GM13977 (cell line): ENCODE data around the gene MYO10.
"Not testable (repeated sequence)": the region's sequence is repeated elsewhere in the genome, so short reads cannot be mapped to it uniquely, and the experiment has no call there.

Experiments used
- DNase-seq: peaks from one replicate; pipeline ENCODE4 v3.0.0; 2012; ENCODE audit warnings: low spot score
- in situ Hi-C: fragments of 300-500 bp; cut with MboI; formaldehyde crosslinking; loops from one replicate; pipeline ENCODE4 v1.12.0; 2022; ENCODE audit warnings: low sequenced_read_pairs, low pct_unique_long_range_greater_than_20kb, mixed read lengths, inconsistent platforms; ENCODE audit not compliant: unreplicated experiment
- TF ChIP-seq, protein P1 (sequence below): IDR thresholded peaks from 2 replicates; pipeline ENCODE4 v1.5.1; 2012; ENCODE audit warnings: mild to moderate bottlenecking, control low read depth; ENCODE audit not compliant: insufficient read depth; ENCODE audit errors: extremely low read depth, missing control alignments

MYO10 gene

GRCh38 chr5:16660982-16661381 lies 275.1 kb downstream of the MYO10 start:
- no peak for DNase-seq
- TF ChIP-seq, protein P1, sequence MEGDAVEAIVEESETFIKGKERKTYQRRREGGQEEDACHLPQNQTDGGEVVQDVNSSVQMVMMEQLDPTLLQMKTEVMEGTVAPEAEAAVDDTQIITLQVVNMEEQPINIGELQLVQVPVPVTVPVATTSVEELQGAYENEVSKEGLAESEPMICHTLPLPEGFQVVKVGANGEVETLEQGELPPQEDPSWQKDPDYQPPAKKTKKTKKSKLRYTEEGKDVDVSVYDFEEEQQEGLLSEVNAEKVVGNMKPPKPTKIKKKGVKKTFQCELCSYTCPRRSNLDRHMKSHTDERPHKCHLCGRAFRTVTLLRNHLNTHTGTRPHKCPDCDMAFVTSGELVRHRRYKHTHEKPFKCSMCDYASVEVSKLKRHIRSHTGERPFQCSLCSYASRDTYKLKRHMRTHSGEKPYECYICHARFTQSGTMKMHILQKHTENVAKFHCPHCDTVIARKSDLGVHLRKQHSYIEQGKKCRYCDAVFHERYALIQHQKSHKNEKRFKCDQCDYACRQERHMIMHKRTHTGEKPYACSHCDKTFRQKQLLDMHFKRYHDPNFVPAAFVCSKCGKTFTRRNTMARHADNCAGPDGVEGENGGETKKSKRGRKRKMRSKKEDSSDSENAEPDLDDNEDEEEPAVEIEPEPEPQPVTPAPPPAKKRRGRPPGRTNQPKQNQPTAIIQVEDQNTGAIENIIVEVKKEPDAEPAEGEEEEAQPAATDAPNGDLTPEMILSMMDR: no peak
- in situ Hi-C loops: no loop called here

DNA sequence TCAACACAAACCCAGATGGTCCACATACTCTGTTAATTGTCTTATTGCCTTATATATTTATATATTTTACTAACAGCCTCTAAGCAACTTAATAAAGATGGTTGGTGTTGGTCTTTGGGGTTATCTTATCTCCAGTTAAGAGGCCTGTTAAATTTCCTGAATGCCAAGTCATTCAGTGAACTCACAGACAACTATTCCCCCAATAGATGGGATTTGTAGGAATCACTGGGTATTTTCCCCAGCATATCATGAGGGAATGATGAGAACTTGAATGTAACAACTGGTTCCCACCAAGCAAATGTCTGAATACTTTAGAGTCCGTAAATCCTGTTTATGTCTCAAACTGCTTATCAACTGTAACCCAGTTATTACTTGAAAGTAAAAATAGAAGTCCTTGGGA lies 276.6 kb downstream of the MYO10 start:
- DNase-seq: no peak
- in situ Hi-C loops: no loop called here
- TF ChIP-seq, protein P1: no peak

DNA sequence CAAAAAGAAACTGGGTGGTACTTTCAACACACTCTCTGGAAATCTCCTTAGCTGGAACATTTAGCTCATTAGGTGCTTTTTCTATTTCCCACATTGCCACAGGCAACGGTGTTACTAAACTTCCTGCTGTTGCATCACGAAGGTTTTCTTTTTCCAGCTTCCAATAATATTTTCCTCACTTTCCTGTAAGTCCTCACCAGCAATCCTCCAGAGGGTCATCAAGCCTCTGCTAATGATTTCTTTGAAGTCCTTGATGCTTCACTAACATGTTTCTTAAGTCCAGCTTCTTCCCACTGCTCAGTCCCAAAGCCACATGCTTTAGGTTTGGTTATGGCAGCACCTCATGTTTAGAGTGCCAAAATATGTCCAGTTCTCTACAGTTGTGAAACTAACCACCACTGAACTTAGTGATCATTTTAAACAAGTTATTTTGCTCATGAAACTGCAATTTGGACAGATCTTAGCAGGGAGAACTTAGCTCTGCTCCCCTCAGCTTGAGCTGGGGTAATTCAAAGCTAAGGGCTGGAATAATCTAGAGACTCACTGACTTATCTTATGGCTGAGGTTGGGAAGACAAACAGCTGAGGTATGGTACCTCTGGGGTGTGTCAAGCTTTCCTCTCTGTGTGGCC lies 279.4 kb downstream of the MYO10 start:
- TF ChIP-seq, protein P1: no peak
- DNase-seq: no peak
- in situ Hi-C loops: no loop called here

DNA sequence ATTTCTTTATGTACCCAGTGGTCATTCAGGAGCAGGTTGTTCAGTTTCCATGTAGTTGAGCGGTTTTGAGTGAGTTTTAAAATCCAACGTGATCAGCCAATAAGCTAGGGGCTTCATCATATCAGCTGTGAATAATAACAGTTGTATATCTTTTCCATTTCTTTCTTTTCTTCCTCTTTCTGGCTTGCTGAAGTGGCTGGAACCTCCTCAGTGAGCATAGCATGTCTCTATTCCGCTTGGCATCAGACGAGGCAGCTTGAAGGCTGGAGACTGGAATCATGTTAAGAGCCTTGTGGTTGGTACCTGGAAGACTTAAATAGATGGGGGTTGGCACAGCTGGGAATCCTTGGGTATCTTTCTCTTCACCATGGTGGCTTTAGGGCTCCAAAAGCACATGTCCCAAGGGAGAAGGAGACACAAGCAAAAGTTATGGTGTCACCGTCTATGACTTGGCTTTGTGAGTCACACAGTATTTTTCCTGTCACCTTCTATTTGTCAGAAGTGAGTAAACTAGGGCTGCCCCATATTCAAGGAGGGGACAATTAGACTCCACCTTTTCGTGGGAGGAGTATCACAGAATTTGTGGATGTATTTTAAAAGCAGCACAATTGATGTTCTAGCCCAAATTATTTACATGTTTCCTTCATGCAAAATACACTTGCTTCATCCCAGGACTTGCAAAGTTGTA lies 281.3 kb downstream of the MYO10 start:
- no peak for DNase-seq
- in situ Hi-C loops: no loop called here
- TF ChIP-seq, protein P1: no peak

DNA sequence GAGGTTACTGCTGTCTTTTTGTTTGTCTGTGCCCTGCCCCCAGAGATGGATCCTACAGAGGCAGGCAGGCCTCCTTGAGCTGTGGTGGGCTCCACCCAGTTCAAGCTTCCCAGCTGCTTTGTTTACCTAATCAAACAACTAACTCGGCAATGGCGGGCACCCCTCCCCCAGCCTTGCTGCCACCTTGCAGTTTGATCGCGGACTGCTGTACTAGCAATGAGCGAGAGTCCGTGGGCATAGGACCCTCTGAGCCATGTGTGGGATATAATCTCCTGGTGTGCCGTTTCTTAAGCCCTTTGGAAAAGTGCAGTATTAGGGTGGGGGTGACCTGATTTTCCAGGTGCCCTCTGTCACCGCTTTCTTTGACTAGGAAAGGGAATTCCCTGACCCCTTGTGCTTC lies 287.3 kb downstream of the MYO10 start:
- DNase-seq, in situ Hi-C loops: not testable (repeated sequence)

- DNase-seq: no peak
- TF ChIP-seq, protein P1: no peak
- in situ Hi-C loops: no loop called here
These were observed 291.7 kb downstream of the MYO10 start for GRCh38 chr5:16644301-16644889.

DNA sequence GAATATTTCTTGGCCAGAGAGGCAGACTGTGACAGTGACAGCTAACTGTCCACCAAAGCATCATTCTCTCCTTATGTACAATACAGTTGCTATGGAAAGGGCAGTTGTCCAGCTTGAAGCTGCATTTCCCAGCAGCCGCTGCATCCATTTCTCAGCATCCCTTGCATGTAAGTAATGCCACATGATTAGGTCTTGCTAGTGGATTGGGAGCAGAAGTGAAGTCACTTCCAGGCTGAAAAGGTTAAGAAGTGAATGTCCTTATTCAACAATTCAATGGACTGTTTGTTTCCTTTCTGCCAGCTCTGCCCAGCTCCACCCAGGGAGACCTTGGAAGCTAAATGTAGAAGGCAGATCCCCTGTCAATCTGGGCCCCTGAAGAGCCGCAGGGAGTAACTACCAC lies 293.2 kb downstream of the MYO10 start:
- TF ChIP-seq, protein P1: no peak
- in situ Hi-C loops: no loop called here
- DNase-seq: no peak
